ENCODE data around the gene FBXO41.

DNA sequence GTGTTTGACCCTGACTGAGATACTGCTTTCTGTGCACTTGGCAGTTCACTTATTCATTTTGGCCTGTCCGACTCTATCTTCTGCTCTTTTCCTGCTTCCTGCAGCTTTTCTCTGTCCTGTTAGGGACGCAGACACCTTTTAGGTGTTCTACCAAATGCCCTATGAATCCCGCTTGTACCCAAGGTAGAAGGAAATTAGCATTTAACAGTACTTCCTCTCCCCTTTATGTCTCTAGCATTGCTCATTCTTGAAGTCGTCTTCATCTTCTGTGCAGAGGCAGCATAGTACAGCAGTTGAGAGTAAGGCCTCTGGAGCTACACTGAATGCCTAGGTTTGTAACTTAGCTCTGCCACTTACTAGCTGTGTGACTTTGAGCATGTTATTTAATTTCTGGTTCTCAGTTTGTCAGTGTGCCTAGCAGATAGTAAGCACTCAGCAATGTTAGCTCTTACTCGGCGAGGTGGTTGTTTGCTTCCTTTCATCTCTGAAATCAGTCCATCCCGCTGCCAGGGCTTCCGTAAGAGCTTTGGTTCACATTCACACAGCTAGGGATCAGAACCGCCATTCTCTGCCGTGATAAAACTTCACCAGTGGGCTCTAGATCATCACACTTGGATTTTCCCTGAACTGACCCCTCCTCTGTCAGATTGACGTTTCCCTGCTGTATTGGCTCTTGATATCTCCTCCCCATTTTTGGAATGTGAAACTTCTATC is 48.8 kb downstream of the FBXO41 start:
- TF ChIP-seq TCF4 (CRISPR knock-in tag; IDR thresholded peaks at IDR 0.05; ENCODE audit: borderline replicate concordance): no peak
- TF ChIP-seq ARNTL (CRISPR knock-in tag; IDR thresholded peaks at IDR 0.05; ENCODE audit: borderline replicate concordance, low read depth): no peak
- no peak for TF ChIP-seq ESRRG (CRISPR knock-in tag; IDR thresholded peaks at IDR 0.05)
- TF ChIP-seq BACH2 (CRISPR knock-in tag; IDR thresholded peaks at IDR 0.05; ENCODE audit: borderline replicate concordance): no peak
- TF ChIP-seq PPARA (CRISPR knock-in tag; IDR thresholded peaks at IDR 0.05; ENCODE audit: borderline replicate concordance): no peak
- TF ChIP-seq TSHZ2 (CRISPR knock-in tag; IDR thresholded peaks at IDR 0.05): no peak
- TF ChIP-seq, protein P1, sequence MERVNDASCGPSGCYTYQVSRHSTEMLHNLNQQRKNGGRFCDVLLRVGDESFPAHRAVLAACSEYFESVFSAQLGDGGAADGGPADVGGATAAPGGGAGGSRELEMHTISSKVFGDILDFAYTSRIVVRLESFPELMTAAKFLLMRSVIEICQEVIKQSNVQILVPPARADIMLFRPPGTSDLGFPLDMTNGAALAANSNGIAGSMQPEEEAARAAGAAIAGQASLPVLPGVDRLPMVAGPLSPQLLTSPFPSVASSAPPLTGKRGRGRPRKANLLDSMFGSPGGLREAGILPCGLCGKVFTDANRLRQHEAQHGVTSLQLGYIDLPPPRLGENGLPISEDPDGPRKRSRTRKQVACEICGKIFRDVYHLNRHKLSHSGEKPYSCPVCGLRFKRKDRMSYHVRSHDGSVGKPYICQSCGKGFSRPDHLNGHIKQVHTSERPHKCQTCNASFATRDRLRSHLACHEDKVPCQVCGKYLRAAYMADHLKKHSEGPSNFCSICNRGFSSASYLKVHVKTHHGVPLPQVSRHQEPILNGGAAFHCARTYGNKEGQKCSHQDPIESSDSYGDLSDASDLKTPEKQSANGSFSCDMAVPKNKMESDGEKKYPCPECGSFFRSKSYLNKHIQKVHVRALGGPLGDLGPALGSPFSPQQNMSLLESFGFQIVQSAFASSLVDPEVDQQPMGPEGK (CRISPR knock-in tag; IDR thresholded peaks at IDR 0.05; ENCODE audit: borderline replicate concordance): no peak
- TF ChIP-seq ZC3H10 (CRISPR knock-in tag; IDR thresholded peaks at IDR 0.05): no peak
